Tibial artery (tissue), 4 donors: ENCODE measurements around the gene A1CF.

ENCODE experiments used
- DNase-seq, 2 donors: peaks; one replicate each; pipeline ENCODE4 v3.0.0-alpha.2; 2019
- H3K27ac ChIP-seq, 2 donors: fragments of 200-600 bp; sonication (generic) in 1 of 2; 1 replicate in 1 of 2; 2 replicates in 1 of 2; pipeline ENCODE4 v1.5.1; 2018 to 2019; ENCODE audit warnings: mild to moderate bottlenecking in 1 of 2
- H3K27me3 ChIP-seq, 2 donors: fragments of 200-600 bp; sonication (generic) in 1 of 2; one replicate each; pipeline versions ENCODE4 v1.5.1 to v1.6.0; 2016 to 2019
- H3K36me3 ChIP-seq, 3 donors: fragments of 200-600 bp; sonication (generic) in 2 of 3; one replicate each; pipeline ENCODE4 v1.5.1; 2016 to 2019; ENCODE audit warnings: mild to moderate bottlenecking in 2 of 3
- H3K4me1 ChIP-seq, 4 donors: fragments of 200-600 bp; sonication (generic) in 2 of 4; 1 replicate in 3 of 4; 2 replicates in 1 of 4; pipeline ENCODE4 v1.5.1; 2016 to 2019
- H3K4me3 ChIP-seq, 2 donors: fragments of 200-600 bp; sonication (generic) in 1 of 2; 1 replicate in 1 of 2; 2 replicates in 1 of 2; pipeline ENCODE4 v1.5.1; 2018 to 2019; ENCODE audit warnings: mild to moderate bottlenecking in 2 of 2
- H3K9me3 ChIP-seq, 3 donors: fragments of 200-600 bp; sonication (generic) in 1 of 3; one replicate each; pipeline ENCODE4 v1.5.1; 2016 to 2019
- CTCF ChIP-seq, 2 experiments: fragments of 200-600 bp in 1 of 2; fragments of 450-650 bp in 1 of 2; IDR thresholded peaks; one replicate each; pipeline ENCODE4 v1.5.1; 2017 to 2019; ENCODE audit warnings: antibody characterized with exemption in 2 of 2, mild to moderate bottlenecking in 1 of 2, moderate library complexity in 1 of 2
- intact Hi-C: fragments of 100-400 bp; cut with DNase I; formaldehyde crosslinking; loops from one replicate; pipeline ENCODE4 v1.15.0; 2023; ENCODE audit warnings: low total_unique reads

Gene A1CF

GRCh38 chr10:50846753-50847152 lies 38.7 kb downstream of the A1CF start:
- no peaks in the 10 kb centered on the region for H3K36me3 ChIP-seq
- TF ChIP-seq CTCF (IDR thresholded peaks at IDR 0.05): no peak
- DNase-seq: no peak
- intact Hi-C loops: no loop called here
- no peaks in the 10 kb centered on the region for H3K27me3 ChIP-seq
- no peak overlapping the region for H3K27ac ChIP-seq
- H3K4me3 ChIP-seq: no peak overlapping the region
- H3K9me3 ChIP-seq: no peaks in the 10 kb centered on the region
- no peaks in the 10 kb centered on the region for H3K4me1 ChIP-seq

- no peak overlapping the region for H3K4me3 ChIP-seq
- H3K9me3 ChIP-seq: no peaks in the 10 kb centered on the region
- no peaks in the 10 kb centered on the region for H3K27me3 ChIP-seq
- H3K4me1 ChIP-seq: no peaks in the 10 kb centered on the region
- intact Hi-C loops: no loop called here
- DNase-seq: no peak
- H3K36me3 ChIP-seq: no peaks in the 10 kb centered on the region
- H3K27ac ChIP-seq: no peak overlapping the region
- TF ChIP-seq CTCF (IDR thresholded peaks at IDR 0.05): no peak
Observed at GRCh38 chr10:50837095-50837494, 48.3 kb downstream of the A1CF start.

DNA sequence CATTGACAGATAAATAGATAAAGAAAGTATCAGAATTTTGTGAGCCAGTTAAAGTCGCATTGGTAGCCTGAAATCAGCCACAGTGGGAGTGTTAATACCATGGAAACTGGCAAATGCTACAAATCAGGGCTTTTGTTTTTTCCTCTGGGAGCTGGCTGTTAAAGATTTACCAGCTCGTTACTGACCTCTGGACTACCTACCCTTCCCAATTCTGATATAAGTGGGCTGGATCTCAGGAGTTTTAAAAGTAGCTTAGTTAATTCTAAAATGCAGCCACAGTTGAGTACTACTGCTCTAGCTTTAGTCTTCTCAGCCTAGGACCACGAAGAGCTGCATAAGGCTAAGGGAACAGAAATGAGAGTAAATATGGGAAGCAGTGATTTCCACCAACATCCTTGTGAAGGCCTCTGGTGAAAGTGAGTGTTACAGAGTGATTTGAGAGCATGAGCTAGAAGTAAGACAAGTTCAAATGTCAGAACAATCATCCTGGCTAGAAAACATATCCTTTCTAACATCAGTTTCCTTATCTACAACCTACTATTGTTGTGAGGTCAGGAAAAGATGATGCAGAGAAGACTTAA lies 53.2 kb downstream of the A1CF start:
- intact Hi-C loops: no loop called here
- H3K36me3 ChIP-seq: no peaks in the 10 kb centered on the region
- no peaks in the 10 kb centered on the region for H3K4me1 ChIP-seq
- no peak overlapping the region for H3K27ac ChIP-seq
- no peaks in the 10 kb centered on the region for H3K27me3 ChIP-seq
- no peak for TF ChIP-seq CTCF (IDR thresholded peaks at IDR 0.05)
- no peaks in the 10 kb centered on the region for H3K9me3 ChIP-seq
- H3K4me3 ChIP-seq: no peak overlapping the region
- no peak for DNase-seq

DNA sequence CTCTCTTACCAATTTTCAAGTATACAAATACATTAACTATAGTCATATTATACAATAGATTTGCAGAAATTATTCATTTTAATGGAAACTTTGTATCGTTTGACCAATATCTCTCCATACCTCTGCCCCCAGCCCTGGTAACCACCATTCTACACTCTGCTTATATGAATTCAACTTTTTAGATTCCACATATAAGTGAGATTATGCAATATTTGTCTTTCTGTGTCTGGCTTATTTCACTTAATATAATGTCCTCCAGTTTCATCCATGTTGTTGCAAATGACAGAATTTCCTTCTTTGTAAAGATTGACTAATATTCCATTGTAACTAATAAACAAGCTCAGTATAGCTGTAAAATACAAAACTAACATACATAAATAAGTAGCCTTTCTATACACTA lies 55.4 kb downstream of the A1CF start:
- DNase-seq: no peak
- Histone ChIP-seq H3K4me3 (no peak overlapping the region), H3K27me3 (no peaks in the 10 kb centered on the region), H3K36me3 (no peaks in the 10 kb centered on the region), H3K9me3 (no peaks in the 10 kb centered on the region), H3K4me1 (no peaks in the 10 kb centered on the region), H3K27ac (no peak overlapping the region)
- intact Hi-C loops: no loop called here
- no peak for TF ChIP-seq CTCF (IDR thresholded peaks at IDR 0.05)

- no peaks in the 10 kb centered on the region for H3K36me3 ChIP-seq
- H3K4me1 ChIP-seq: no peaks in the 10 kb centered on the region
- intact Hi-C loops: no loop called here
- DNase-seq: no peak
- TF ChIP-seq CTCF (IDR thresholded peaks at IDR 0.05): no peak
- H3K27me3 ChIP-seq: peaks cover 0 to 3% of the 10 kb centered on the region in 2 donors
- no peaks in the 10 kb centered on the region for H3K9me3 ChIP-seq
- H3K4me3 ChIP-seq: no peak overlapping the region
- no peak overlapping the region for H3K27ac ChIP-seq
Observed at GRCh38 chr10:50824782-50825181, 60.6 kb downstream of the A1CF start.

GRCh38 chr10:50823789-50824188 lies 61.6 kb downstream of the A1CF start:
- H3K9me3 ChIP-seq: no peaks in the 10 kb centered on the region
- H3K36me3 ChIP-seq: no peaks in the 10 kb centered on the region
- no peak overlapping the region for H3K4me3 ChIP-seq
- DNase-seq: no peak
- H3K4me1 ChIP-seq: no peaks in the 10 kb centered on the region
- H3K27me3 ChIP-seq: peaks cover 0 to 3% of the 10 kb centered on the region in 2 donors
- no peak overlapping the region for H3K27ac ChIP-seq
- no peak for TF ChIP-seq CTCF (IDR thresholded peaks at IDR 0.05)
- intact Hi-C loops: no loop called here
